GM23338 (cell line): Measurements from ENCODE around the gene GSDMA. TPM values are rescaled to one million over a fixed set of nuclear protein-coding genes. Genes with fewer than 3 reads are reported as not detected.
A peak's percentile ranks its signal among the peaks of the same experiment; 100 is the strongest.

Experiments used
- ATAC-seq: fragments of 200-7000 bp; cut with Tn5 transposase; 3 replicates; pipeline ENCODE4 v1.9.1; 2020
- DNase-seq: peaks from one replicate; pipeline ENCODE4 v3.0.0-alpha.2; 2015; ENCODE audit warnings: low spot score
- H2AFZ ChIP-seq: fragments of 200-600 bp; sonication (generic); 2 replicates; pipeline ENCODE4 v1.8.0; 2016; ENCODE audit warnings: antibody characterized with exemption, mild to moderate bottlenecking, moderate library complexity
- H3F3A ChIP-seq: fragments of 200-600 bp; sonication (generic); replicated peaks from 2 replicates; pipeline ENCODE4 v1.8.0; 2017; ENCODE audit warnings: antibody characterized with exemption, mixed run types, low read depth
- H3K27ac ChIP-seq: fragments of 200-600 bp; sonication (generic); 2 replicates; pipeline ENCODE4 v1.6.1; 2016; ENCODE audit warnings: low read depth
- H3K27me3 ChIP-seq: fragments of 200-600 bp; sonication (generic); 2 replicates; pipeline ENCODE4 v1.8.0; 2016; ENCODE audit warnings: mild to moderate bottlenecking, mixed run types, moderate library complexity; ENCODE audit not compliant: insufficient read depth
- H3K36me3 ChIP-seq: fragments of 200-600 bp; sonication (generic); 2 replicates; pipeline ENCODE4 v1.8.0; 2016; ENCODE audit warnings: mild to moderate bottlenecking; ENCODE audit not compliant: insufficient read depth
- H3K4me1 ChIP-seq: fragments of 200-600 bp; sonication (generic); 2 replicates; pipeline ENCODE4 v1.8.0; 2016; ENCODE audit warnings: mild to moderate bottlenecking, moderate library complexity; ENCODE audit not compliant: insufficient read depth
- H3K4me2 ChIP-seq: fragments of 200-600 bp; sonication (generic); 2 replicates; pipeline ENCODE4 v1.7.1; 2017; ENCODE audit warnings: mixed run types
- H3K4me3 ChIP-seq: fragments of 200-600 bp; sonication (generic); 2 replicates; pipeline ENCODE4 v1.6.1; 2016; ENCODE audit warnings: mixed run types
- H3K79me2 ChIP-seq: fragments of 200-600 bp; sonication (generic); replicated peaks from 2 replicates; pipeline ENCODE4 v1.8.0; 2017; ENCODE audit warnings: mild to moderate bottlenecking; ENCODE audit not compliant: insufficient read depth
- H3K9me2 ChIP-seq: fragments of 200-600 bp; sonication (generic); 2 replicates; pipeline ENCODE4 v1.8.0; 2017; ENCODE audit not compliant: insufficient read depth
- H4K20me1 ChIP-seq: fragments of 200-600 bp; sonication (generic); replicated peaks from 2 replicates; pipeline ENCODE4 v1.8.0; 2017; ENCODE audit warnings: mild to moderate bottlenecking; ENCODE audit not compliant: insufficient read depth
- H3K27ac Mint-ChIP-seq: 2 replicates; pipeline ENCODE4 v1.8.0; 2020; ENCODE audit warnings: inconsistent platforms, mild to moderate bottlenecking, moderate library complexity, mixed read lengths
- H3K27me3 Mint-ChIP-seq: 3 replicates; pipeline ENCODE4 v1.8.0; 2022; ENCODE audit warnings: low read depth, mild to moderate bottlenecking, moderate library complexity, mixed read lengths, inconsistent platforms; ENCODE audit not compliant: insufficient read depth, poor library complexity
- H3K36me3 Mint-ChIP-seq: 3 replicates; pipeline ENCODE4 v1.8.0; 2021; ENCODE audit warnings: low read depth, mild to moderate bottlenecking, inconsistent platforms, moderate library complexity, mixed read lengths
- H3K4me1 Mint-ChIP-seq: 3 replicates; pipeline ENCODE4 v1.8.0; 2020; ENCODE audit warnings: mild to moderate bottlenecking, inconsistent platforms, mixed read lengths
- H3K4me3 Mint-ChIP-seq: 3 replicates; pipeline ENCODE4 v1.8.0; 2021; ENCODE audit warnings: moderate library complexity, mild to moderate bottlenecking, inconsistent platforms, mixed read lengths
- H3K9me3 Mint-ChIP-seq: 3 replicates; pipeline ENCODE4 v1.8.0; 2020; ENCODE audit warnings: moderate library complexity, mild to moderate bottlenecking, inconsistent platforms, mixed read lengths
- CREB1 ChIP-seq: fragments of 250-450 bp; sonication (Bioruptor Pico); IDR thresholded peaks from 2 replicates; pipeline ENCODE4 v1.5.0; 2020; ENCODE audit warnings: low read depth, mild to moderate bottlenecking, moderate library complexity
- ETS1 ChIP-seq: IDR thresholded peaks from 2 replicates; pipeline ENCODE4 v1.6.1; 2016; ENCODE audit warnings: antibody characterized with exemption
- EZH2 ChIP-seq: fragments of 200-600 bp; sonication (generic); IDR thresholded peaks from one replicate; pipeline ENCODE4 v1.8.0; 2017; ENCODE audit warnings: antibody characterized with exemption, mild to moderate bottlenecking, low read depth; ENCODE audit not compliant: unreplicated experiment
- EZH2phosphoT487 ChIP-seq: fragments of 200-600 bp; sonication (generic); IDR thresholded peaks from one replicate; pipeline ENCODE4 v1.8.1; 2018; ENCODE audit warnings: antibody characterized with exemption; ENCODE audit not compliant: unreplicated experiment
- JUNB ChIP-seq: IDR thresholded peaks from one replicate; pipeline ENCODE4 v1.6.1; 2016; ENCODE audit warnings: antibody characterized with exemption; ENCODE audit not compliant: unreplicated experiment
- NANOG ChIP-seq: IDR thresholded peaks from 2 replicates; pipeline ENCODE4 v1.6.1; 2016; ENCODE audit warnings: antibody characterized with exemption, borderline replicate concordance
- POLR2AphosphoS5 ChIP-seq: IDR thresholded peaks from 2 replicates; pipeline ENCODE4 v1.6.1; 2016; ENCODE audit warnings: antibody characterized with exemption, low read depth
- REST ChIP-seq: IDR thresholded peaks from one replicate; pipeline ENCODE4 v1.6.1; 2018; ENCODE audit warnings: antibody characterized with exemption; ENCODE audit not compliant: unreplicated experiment
- STAT1 ChIP-seq: IDR thresholded peaks from one replicate; pipeline ENCODE4 v1.6.1; 2016; ENCODE audit warnings: antibody characterized with exemption; ENCODE audit not compliant: unreplicated experiment
- ZNF114 ChIP-seq: fragments of 250-450 bp; sonication (Bioruptor Pico); IDR thresholded peaks from 2 replicates; pipeline ENCODE4 v1.5.0; 2020; ENCODE audit warnings: mild to moderate bottlenecking, moderate library complexity
- ZNF331 ChIP-seq: fragments of 250-450 bp; sonication (Bioruptor Pico); IDR thresholded peaks from 2 replicates; pipeline ENCODE4 v1.5.0; 2020; ENCODE audit warnings: low read depth, mild to moderate bottlenecking, moderate library complexity
- ZNF462 ChIP-seq: fragments of 250-450 bp; sonication (Bioruptor Pico); IDR thresholded peaks from 2 replicates; pipeline ENCODE4 v1.5.0; 2020; ENCODE audit warnings: mild to moderate bottlenecking, moderate library complexity
- polyA plus RNA-seq: library from polyadenylated mRNA; unstranded; fragments of >200 nt; fragmentation: Nextera tagmentation; extraction: Ambion mirVana; gene quantifications from 2 replicates; pipeline ENCODE4 v1.2.1, GENCODE V29; 2016
- total RNA-seq: library from RNA; depleted of rRNA; stranded (reverse); fragments of >200 nt; shearing (Covaris generic); gene quantifications from 2 replicates; pipeline ENCODE4 v1.2.3, GENCODE V29; 2014
- TF ChIP-seq, protein P1 (sequence below), 2 experiments: fragments of 200-600 bp in 1 of 2; sonication (generic) in 1 of 2; conservative IDR thresholded peaks; 2 replicates each; pipeline versions ENCODE4 v1.5.1 to v1.6.1; 2016 to 2017; ENCODE audit warnings: antibody characterized with exemption in 2 of 2, low read depth in 2 of 2, mild to moderate bottlenecking in 2 of 2, moderate library complexity in 1 of 2

The GSDMA gene
- total and polyA plus RNA-seq, 2 experiments from 2014 or later = not detected

GRCh38 chr17:39924691-39925055, 38.1 kb upstream of the GSDMA start:
- H3K9me3 Mint-ChIP-seq = no peaks in the 10 kb centered on the region
- no peaks in the 10 kb centered on the region for H3K9me2 ChIP-seq
- H3K4me1 Mint-ChIP-seq = peaks cover 42% of the 10 kb centered on the region
- ATAC-seq (no peak), DNase-seq (no peak)
- H3K36me3 Mint-ChIP-seq = peaks cover 31% of the 10 kb centered on the region
- peaks cover 15% of the 10 kb centered on the region for H3K4me1 ChIP-seq
- peak overlapping the region; percentile 65; the same call in 1 of the 2 replicates for H3K27ac Mint-ChIP-seq
- peaks cover 5% of the 10 kb centered on the region; the same call in 1 of the 2 replicates for H3K36me3 ChIP-seq
- H3K4me2 ChIP-seq = peak overlapping the region; percentile 20; the same call in 1 of the 2 replicates
- no peak overlapping the region for H3K4me3 ChIP-seq
- H3K4me3 Mint-ChIP-seq = no peak overlapping the region; the same call in 1 of the 3 replicates
- peaks cover 7% of the 10 kb centered on the region for H3F3A ChIP-seq
- H4K20me1 ChIP-seq = peaks cover 17% of the 10 kb centered on the region
- no peaks in the 10 kb centered on the region for H3K27me3 ChIP-seq
- no peak overlapping the region for H3K27ac ChIP-seq
- peaks cover 32% of the 10 kb centered on the region for H3K79me2 ChIP-seq
- TF ChIP-seq EZH2phosphoT487 (no peak), ZNF462 (no peak), CREB1 (CRISPR knock-in tag) (no peak), ETS1 (no peak), EZH2 (no peak), STAT1 (no peak), NANOG (no peak), POLR2AphosphoS5 (no peak), ZNF114 (no peak), REST (no peak), JUNB (no peak), ZNF331 (CRISPR knock-in tag) (no peak)
- TF ChIP-seq, protein P1, sequence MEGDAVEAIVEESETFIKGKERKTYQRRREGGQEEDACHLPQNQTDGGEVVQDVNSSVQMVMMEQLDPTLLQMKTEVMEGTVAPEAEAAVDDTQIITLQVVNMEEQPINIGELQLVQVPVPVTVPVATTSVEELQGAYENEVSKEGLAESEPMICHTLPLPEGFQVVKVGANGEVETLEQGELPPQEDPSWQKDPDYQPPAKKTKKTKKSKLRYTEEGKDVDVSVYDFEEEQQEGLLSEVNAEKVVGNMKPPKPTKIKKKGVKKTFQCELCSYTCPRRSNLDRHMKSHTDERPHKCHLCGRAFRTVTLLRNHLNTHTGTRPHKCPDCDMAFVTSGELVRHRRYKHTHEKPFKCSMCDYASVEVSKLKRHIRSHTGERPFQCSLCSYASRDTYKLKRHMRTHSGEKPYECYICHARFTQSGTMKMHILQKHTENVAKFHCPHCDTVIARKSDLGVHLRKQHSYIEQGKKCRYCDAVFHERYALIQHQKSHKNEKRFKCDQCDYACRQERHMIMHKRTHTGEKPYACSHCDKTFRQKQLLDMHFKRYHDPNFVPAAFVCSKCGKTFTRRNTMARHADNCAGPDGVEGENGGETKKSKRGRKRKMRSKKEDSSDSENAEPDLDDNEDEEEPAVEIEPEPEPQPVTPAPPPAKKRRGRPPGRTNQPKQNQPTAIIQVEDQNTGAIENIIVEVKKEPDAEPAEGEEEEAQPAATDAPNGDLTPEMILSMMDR (conservative IDR thresholded peaks at IDR 0.05; ENCODE audit: low read depth in 2 of 2) = no peak
- H3K27me3 Mint-ChIP-seq = peaks cover 8% of the 10 kb centered on the region
- H2AFZ ChIP-seq = no peak overlapping the region
